H1 (cell line): ENCODE data around the gene SLC18A3. TPM values are rescaled to one million over a fixed set of nuclear protein-coding genes. Genes with fewer than 3 reads are reported as not detected.

ENCODE experiments used
- CTCF ChIA-PET: fragments of 300-600 bp; sonication (Branson Sonifier 250); formaldehyde crosslinking; loops from one replicate; lab custom pipeline; 2021; ENCODE audit not compliant: partially characterized antibody; lab: Charles Lee
- POLR2A ChIA-PET: fragments of 300-600 bp; sonication (Branson Sonifier 250); formaldehyde crosslinking; loops from one replicate; lab custom pipeline; 2021; ENCODE audit warnings: inconsistent platforms; ENCODE audit not compliant: partially characterized antibody; lab: Charles Lee
- DNase-seq, 2 experiments: peaks; one replicate each; pipeline versions ENCODE4 v3.0.0 to v3.0.0-alpha.2; 2010 to 2022; ENCODE audit warnings: low spot score in 2 of 2, low read depth in 1 of 2, mixed read lengths in 1 of 2
- FAIRE-seq: peaks from 2 replicates; lab custom pipeline; 2011; peaks lifted over from hg19 to GRCh38; lab: Jason Lieb, UNC
- H2AFZ ChIP-seq: 2 replicates; pipeline ENCODE4 v1.8.1; 2012; ENCODE audit warnings: low read length, inconsistent platforms
- H2AK5ac ChIP-seq: 2 replicates; pipeline ENCODE4 v1.6.1; 2013; ENCODE audit warnings: low read depth, low read length
- H2BK120ac ChIP-seq: replicated peaks from 2 replicates; pipeline ENCODE3; 2013; ENCODE audit warnings: low read depth, low read length, inconsistent platforms
- H2BK12ac ChIP-seq: 2 replicates; pipeline ENCODE4 v1.6.1; 2013; ENCODE audit warnings: low read depth, low read length
- H2BK15ac ChIP-seq: 2 replicates; pipeline ENCODE4 v1.6.1; 2013; ENCODE audit warnings: low read length
- H2BK20ac ChIP-seq: 2 replicates; pipeline ENCODE4 v1.6.1; 2013; ENCODE audit warnings: low read length
- H2BK5ac ChIP-seq: 2 replicates; pipeline ENCODE4 v1.6.1; 2013; ENCODE audit warnings: low read depth, low read length
- H3K14ac ChIP-seq: 2 replicates; pipeline ENCODE4 v1.6.1; 2013; ENCODE audit warnings: inconsistent platforms; ENCODE audit not compliant: insufficient read length
- H3K18ac ChIP-seq: 2 replicates; pipeline ENCODE4 v1.6.1; 2013; ENCODE audit warnings: low read length; ENCODE audit errors: extremely low read depth
- H3K23ac ChIP-seq: 2 replicates; pipeline ENCODE4 v1.6.1; 2013; ENCODE audit warnings: inconsistent platforms; ENCODE audit not compliant: insufficient read length
- H3K23me2 ChIP-seq: 2 replicates; pipeline ENCODE4 v1.6.1; 2013; ENCODE audit warnings: low read depth, low read length
- H3K27ac ChIP-seq: 2 replicates; pipeline ENCODE4 v1.6.1; 2011; ENCODE audit warnings: low read depth, low read length, inconsistent platforms
- H3K27me3 ChIP-seq, 4 experiments: replicated peaks in 1 of 4; 1 replicate in 1 of 4; 2 replicates in 3 of 4; pipeline versions ENCODE4 v1.6.1 to v1.8.1; 2011 to 2013; ENCODE audit warnings: low read length in 3 of 4, mild to moderate bottlenecking in 3 of 4, inconsistent platforms in 2 of 4, mixed read lengths in 2 of 4, moderate library complexity in 1 of 4; ENCODE audit not compliant: control insufficient read depth in 3 of 4, insufficient read depth in 3 of 4; ENCODE audit errors: extremely low read depth in 1 of 4
- H3K36me3 ChIP-seq, 4 experiments: 2 replicates each; pipeline versions ENCODE4 v1.6.1 to v1.8.1; 2011 to 2013; ENCODE audit warnings: mild to moderate bottlenecking in 4 of 4, low read length in 3 of 4, moderate library complexity in 2 of 4, control low read depth in 1 of 4, inconsistent platforms in 1 of 4; ENCODE audit not compliant: insufficient read depth in 4 of 4, control insufficient read depth in 2 of 4
- H3K4ac ChIP-seq: replicated peaks from 2 replicates; pipeline ENCODE3; 2013; ENCODE audit warnings: low read length, low read depth, mixed read lengths, inconsistent platforms; ENCODE audit not compliant: insufficient read length
- H3K4me1 ChIP-seq, 4 experiments: replicated peaks in 1 of 4; 1 replicate in 1 of 4; 2 replicates in 3 of 4; pipeline versions ENCODE4 v1.6.1 to v1.8.1; 2011 to 2013; ENCODE audit warnings: low read length in 3 of 4, inconsistent platforms in 2 of 4, mixed read lengths in 1 of 4; ENCODE audit not compliant: insufficient read depth in 4 of 4, control insufficient read depth in 3 of 4
- H3K4me2 ChIP-seq, 2 experiments: 2 replicates each; pipeline versions ENCODE4 v1.6.1 to v1.8.1; 2011 to 2013; ENCODE audit warnings: low read depth in 2 of 2, low read length in 2 of 2, control low read depth in 1 of 2, inconsistent platforms in 1 of 2, mild to moderate bottlenecking in 1 of 2; ENCODE audit not compliant: insufficient read depth in 1 of 2
- H3K4me3 ChIP-seq, 4 experiments: fragments of 200-600, 300-600 bp in 1 of 4; sonication (generic), shearing (Covaris generic), sonication (Bioruptor Twin) in 1 of 4; 2 replicates each; pipeline versions ENCODE4 v1.5.1 to v1.8.1; 2011 to 2016; ENCODE audit warnings: low read length in 4 of 4, low read depth in 3 of 4, control low read depth in 2 of 4, inconsistent platforms in 2 of 4, mild to moderate bottlenecking in 2 of 4, mixed read lengths in 1 of 4, moderate library complexity in 1 of 4; ENCODE audit not compliant: insufficient read depth in 2 of 4; ENCODE audit errors: extremely low read depth in 1 of 4
- H3K56ac ChIP-seq: replicated peaks from 2 replicates; pipeline ENCODE3; 2013; ENCODE audit warnings: low read depth, mild to moderate bottlenecking, mixed read lengths, low read length, inconsistent platforms; ENCODE audit not compliant: insufficient read length
- H3K79me1 ChIP-seq: 2 replicates; pipeline ENCODE4 v1.6.1; 2013; ENCODE audit warnings: low read depth, low read length, control low read depth
- H3K79me2 ChIP-seq, 2 experiments: 2 replicates each; pipeline versions ENCODE4 v1.6.1 to v1.8.1; 2012 to 2013; ENCODE audit warnings: low read length in 2 of 2, mild to moderate bottlenecking in 2 of 2, inconsistent platforms in 1 of 2; ENCODE audit not compliant: insufficient read depth in 2 of 2, control insufficient read depth in 1 of 2
- H3K9ac ChIP-seq, 4 experiments: replicated peaks in 1 of 4; 1 replicate in 1 of 4; 2 replicates in 3 of 4; pipeline versions ENCODE4 v1.6.1 to v1.8.1; 2011 to 2013; ENCODE audit warnings: low read depth in 3 of 4, low read length in 3 of 4, control low read depth in 2 of 4, mild to moderate bottlenecking in 2 of 4, moderate library complexity in 2 of 4, inconsistent platforms in 1 of 4; ENCODE audit errors: extremely low read depth in 1 of 4
- H3K9me3 ChIP-seq, 2 experiments: 2 replicates each; pipeline versions ENCODE4 v1.6.1 to v1.8.1; 2012 to 2013; ENCODE audit warnings: mild to moderate bottlenecking in 2 of 2, moderate library complexity in 2 of 2, control low read depth in 1 of 2, inconsistent platforms in 1 of 2, low read depth in 1 of 2, low read length in 1 of 2, mixed read lengths in 1 of 2; ENCODE audit not compliant: insufficient read depth in 2 of 2
- H4K20me1 ChIP-seq, 2 experiments: replicated peaks in 1 of 2; 2 replicates each; pipeline versions ENCODE3 to v1.8.1; 2011 to 2013; ENCODE audit warnings: inconsistent platforms in 2 of 2, low read length in 2 of 2, mild to moderate bottlenecking in 1 of 2; ENCODE audit not compliant: insufficient read depth in 2 of 2, control insufficient read depth in 1 of 2
- H4K5ac ChIP-seq: 2 replicates; pipeline ENCODE4 v1.6.1; 2013; ENCODE audit warnings: low read length, low read depth, mixed read lengths, inconsistent platforms; ENCODE audit not compliant: insufficient read length
- H4K8ac ChIP-seq: 2 replicates; pipeline ENCODE4 v1.8.0; 2013; ENCODE audit warnings: mild to moderate bottlenecking, moderate library complexity, low read length, inconsistent platforms; ENCODE audit not compliant: insufficient read depth; ENCODE audit errors: extremely low read depth
- H4K91ac ChIP-seq: replicated peaks from 2 replicates; pipeline ENCODE3; 2013; ENCODE audit warnings: low read length, mixed read lengths, inconsistent platforms; ENCODE audit not compliant: insufficient read length
- KDM5A ChIP-seq: fragments of 200-600 bp; IDR thresholded peaks from 2 replicates; pipeline ENCODE4 v1.7.1; 2012; ENCODE audit warnings: mild to moderate bottlenecking, low read length, inconsistent platforms, mixed read lengths
- SP2 ChIP-seq: IDR thresholded peaks from 2 replicates; pipeline ENCODE4 v1.6.1; 2012; ENCODE audit warnings: mild to moderate bottlenecking, low read length, inconsistent platforms
- WGBS, 2 experiments: shearing (Covaris generic) in 1 of 2; methylation state at CpG; one replicate each; pipeline versions ENCODE4 v1.1.6 to v1.1.7; 2013 to 2015; ENCODE audit warnings: low lambda C conversion rate in 2 of 2, mixed read lengths in 2 of 2, inconsistent platforms in 1 of 2, low coverage in 1 of 2, missing lambda C conversion rate in 1 of 2; ENCODE audit not compliant: insufficient replicate concordance in 2 of 2, insufficient coverage in 1 of 2, insufficient read length in 1 of 2; ENCODE audit errors: extremely low coverage in 1 of 2, missing lambda C conversion rate in 1 of 2; 5-methylcytosine and 5-hydroxymethylcytosine counted together
- polyA plus RNA-seq, 7 experiments: library from polyadenylated mRNA; depleted of rRNA in 3 of 7; stranded (reverse) in 5 of 7; unstranded in 2 of 7; fragments of >200 nt in 5 of 7; fragments of 200-250 nt in 2 of 7; gene quantifications; 1 replicate in 5 of 7; 2 replicates in 1 of 7; 4 replicates in 1 of 7; pipeline versions ENCODE4 v1.2.1 to v1.2.3, GENCODE V29; 2011 to 2013; ENCODE audit warnings: missing spikeins in 2 of 7, mixed read lengths in 2 of 7
- total RNA-seq: library from RNA; stranded (reverse); fragmentation: NEBNext Ultra II Directional; extraction: Animal tissue kit (Norgen Biotek cat#: 25700); gene quantifications from 2 replicates; pipeline ENCODE4 v1.2.1, GENCODE V29; 2021
- TF ChIP-seq, protein P1 (sequence below): IDR thresholded peaks from 2 replicates; pipeline ENCODE4 v1.6.1; 2011; ENCODE audit warnings: low read depth, mild to moderate bottlenecking, low read length; ENCODE audit not compliant: insufficient read depth

SLC18A3 gene
- total and polyA plus RNA-seq, 2 of the 8 experiments (the other 6 are each of a cell fraction or from before 2014, with no cell fraction given): 0.17 TPM; not detected in 1

DNA sequence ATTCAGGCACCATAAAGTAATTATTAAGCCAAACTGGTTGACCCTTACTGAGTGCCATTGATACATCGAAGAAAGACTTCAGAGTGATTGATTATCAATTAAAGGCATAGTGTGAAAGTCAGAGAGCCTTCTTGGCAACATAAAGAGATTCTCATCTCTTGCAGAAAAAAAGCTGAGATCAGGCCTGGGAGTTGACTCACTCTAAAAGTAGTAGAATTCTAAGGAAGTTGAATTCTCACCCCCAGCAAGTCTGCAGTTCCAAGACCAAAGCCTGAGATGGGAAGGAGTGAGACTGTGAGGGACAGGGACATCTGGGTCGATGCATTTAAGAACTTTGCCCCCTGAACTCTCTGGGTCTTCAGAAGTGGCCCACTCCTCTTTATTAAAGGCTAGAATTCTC is 49.6 kb upstream of the SLC18A3 start:
- no peak overlapping the region for H4K91ac ChIP-seq
- POLR2A ChIA-PET: interaction anchor here (1.0 kb wide), 1 partner anchor 176 kb away, joined by 3 read pairs; no protein-coding TSS in a partner anchor
- no peaks in the 10 kb centered on the region for H3K36me3 ChIP-seq
- H3K4me1 ChIP-seq: no peaks in the 10 kb centered on the region; a peak in 3 of 7 replicates
- no peak overlapping the region for H2BK12ac ChIP-seq
- no peak overlapping the region for H3K27ac ChIP-seq
- no peak overlapping the region for H2BK120ac ChIP-seq
- H2AFZ ChIP-seq: no peak overlapping the region
- H3K4ac ChIP-seq: no peak overlapping the region
- no peaks in the 10 kb centered on the region for H3K79me2 ChIP-seq
- H3K23ac ChIP-seq: no peak overlapping the region
- no peak overlapping the region for H2AK5ac ChIP-seq
- no peaks in the 10 kb centered on the region for H3K79me1 ChIP-seq
- H3K4me3 ChIP-seq: no peak overlapping the region
- H3K56ac ChIP-seq: no peak overlapping the region
- H2BK15ac ChIP-seq: no peak overlapping the region
- DNase-seq (no peak), FAIRE-seq (no peak)
- H3K9ac ChIP-seq: no peak overlapping the region
- no peak overlapping the region for H4K5ac ChIP-seq
- H2BK20ac ChIP-seq: no peak overlapping the region
- H3K4me2 ChIP-seq: no peak overlapping the region
- CTCF ChIA-PET: no interaction called here
- H3K18ac ChIP-seq: no peak overlapping the region
- no peak overlapping the region for H2BK5ac ChIP-seq
- H3K9me3 ChIP-seq: no peaks in the 10 kb centered on the region; a peak in 1 of 4 replicates
- H3K14ac ChIP-seq: no peak overlapping the region
- TF ChIP-seq SP2: no peak
- TF ChIP-seq, protein P1, sequence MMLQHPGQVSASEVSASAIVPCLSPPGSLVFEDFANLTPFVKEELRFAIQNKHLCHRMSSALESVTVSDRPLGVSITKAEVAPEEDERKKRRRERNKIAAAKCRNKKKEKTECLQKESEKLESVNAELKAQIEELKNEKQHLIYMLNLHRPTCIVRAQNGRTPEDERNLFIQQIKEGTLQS: no peak
- TF ChIP-seq KDM5A: no peak
- 92% methylated on average over 2 of the region's 2 CpGs; no CpG with 5 or more reads in 1 of the 2 experiments for WGBS, 2 experiments
- H4K8ac ChIP-seq: no peak overlapping the region
- H4K20me1 ChIP-seq: no peaks in the 10 kb centered on the region
- 0 out of 7 replicates have a peak, but pooled peaks cover 0 to 3% (median 0%) of the 10 kb centered on the region in 4 experiments for H3K27me3 ChIP-seq
- H3K23me2 ChIP-seq: no peaks in the 10 kb centered on the region; the same call in 1 of the 2 replicates
